Neutrophil (primary cell): ENCODE results near the gene KIF9.

Source experiments
- H3K27ac ChIP-seq: fragments of 200-600 bp; sonication (generic); 2 replicates; pipeline ENCODE4 v1.5.1; 2016; ENCODE audit warnings: mild to moderate bottlenecking, moderate library complexity
- H3K27me3 ChIP-seq: fragments of 200-600 bp; sonication (generic); 2 replicates; pipeline ENCODE4 v1.6.0; 2016; ENCODE audit warnings: mild to moderate bottlenecking
- H3K36me3 ChIP-seq: fragments of 200-600 bp; sonication (generic); 2 replicates; pipeline ENCODE4 v1.5.1; 2017
- H3K4me1 ChIP-seq, 2 experiments: fragments of 200-600 bp in 1 of 2; sonication (generic) in 1 of 2; 1 replicate in 1 of 2; 2 replicates in 1 of 2; pipeline versions ENCODE4 v1.5.1 to v1.6.1; 2013 to 2016; ENCODE audit warnings: low read depth in 1 of 2, low read length in 1 of 2, mild to moderate bottlenecking in 1 of 2, moderate library complexity in 1 of 2; ENCODE audit not compliant: control insufficient read depth in 1 of 2, insufficient read depth in 1 of 2
- H3K4me3 ChIP-seq, 2 experiments: fragments of 200-600 bp in 1 of 2; sonication (generic) in 1 of 2; 1 replicate in 1 of 2; 2 replicates in 1 of 2; pipeline ENCODE4 v1.5.1; 2013 to 2016; ENCODE audit warnings: low read depth in 1 of 2, low read length in 1 of 2, mild to moderate bottlenecking in 1 of 2, moderate library complexity in 1 of 2
- H3K9me3 ChIP-seq: fragments of 200-600 bp; sonication (generic); 2 replicates; pipeline ENCODE4 v1.5.1; 2016
- CTCF ChIP-seq: fragments of 200-600 bp; sonication (generic); IDR thresholded peaks from 2 replicates; pipeline ENCODE4 v1.5.1; 2016; ENCODE audit warnings: antibody characterized with exemption

Gene KIF9

GRCh38 chr3:47288966-47289910 lies 6.6 kb upstream of the KIF9 start:
- no peaks in the 10 kb centered on the region for H3K36me3 ChIP-seq
- H3K4me1 ChIP-seq = peaks cover 79 to 84% of the 10 kb centered on the region in 2 experiments
- peak overlapping the region; percentile 21 to 26 for H3K4me3 ChIP-seq
- TF ChIP-seq CTCF = no peak
- peak overlapping the region; percentile 78 for H3K27ac ChIP-seq
- no peaks in the 10 kb centered on the region for H3K9me3 ChIP-seq
- H3K27me3 ChIP-seq = no peaks in the 10 kb centered on the region

GRCh38 chr3:47283591-47284364 lies 1.2 kb upstream of the KIF9 start:
- TF ChIP-seq CTCF = no peak
- H3K4me1 ChIP-seq = peaks cover 65 to 73% of the 10 kb centered on the region in 2 experiments
- H3K27me3 ChIP-seq = no peaks in the 10 kb centered on the region
- H3K27ac ChIP-seq = peak overlapping the region; percentile 97
- H3K36me3 ChIP-seq = no peaks in the 10 kb centered on the region
- peak overlapping the region; percentile 70 to 97 for H3K4me3 ChIP-seq
- H3K9me3 ChIP-seq = no peaks in the 10 kb centered on the region

- Histone ChIP-seq H3K4me1 (peaks cover 59 to 67% of the 10 kb centered on the region in 2 experiments), H3K4me3 (peak overlapping the region; percentile 70 to 97), H3K27ac (peak overlapping the region; percentile 97), H3K27me3 (no peaks in the 10 kb centered on the region), H3K9me3 (no peaks in the 10 kb centered on the region), H3K36me3 (no peaks in the 10 kb centered on the region)
- no peak for TF ChIP-seq CTCF
Measured at GRCh38 chr3:47283193-47283537, 566 bp upstream of the KIF9 start.

GRCh38 chr3:47280519-47280918 lies 2.1 kb downstream of the KIF9 start:
- Histone ChIP-seq H3K27me3 (no peaks in the 10 kb centered on the region), H3K4me3 (no peak overlapping the region)

GRCh38 chr3:47276558-47276957 lies 6.0 kb downstream of the KIF9 start:
- no peaks in the 10 kb centered on the region for H3K9me3 ChIP-seq
- TF ChIP-seq CTCF = no peak
- H3K36me3 ChIP-seq = no peaks in the 10 kb centered on the region
- no peak overlapping the region for H3K4me3 ChIP-seq
- H3K4me1 ChIP-seq = peaks cover 2 to 9% of the 10 kb centered on the region in 2 experiments
- H3K27me3 ChIP-seq = no peaks in the 10 kb centered on the region
- H3K27ac ChIP-seq = no peak overlapping the region

More at GRCh38 chr3:47280519-47280918, 2.1 kb downstream of the KIF9 start:
- no peak overlapping the region for H3K27ac ChIP-seq
- H3K9me3 ChIP-seq = no peaks in the 10 kb centered on the region
- H3K4me1 ChIP-seq = peaks cover 34 to 44% of the 10 kb centered on the region in 2 experiments
- no peak for TF ChIP-seq CTCF
- H3K36me3 ChIP-seq = no peaks in the 10 kb centered on the region
